T-helper 1 cell treated with Interleukin-12 subunit alpha and Interleukin-12 subunit beta and Interleukin-4 antibody, amounts not matched to agents 30 μg/mL and 1 μg/mL, for 36 hours (primary cell): ENCODE data around the gene ASPG.

Experiments used
- H3K27ac Mint-ChIP-seq: one replicate; pipeline ENCODE4 v1.8.0; 2021; ENCODE audit warnings: mild to moderate bottlenecking, mixed read lengths
- H3K27me3 Mint-ChIP-seq: one replicate; pipeline ENCODE4 v1.8.0; 2021; ENCODE audit warnings: low read depth, mixed read lengths
- H3K36me3 Mint-ChIP-seq: one replicate; pipeline ENCODE4 v1.8.0; 2021; ENCODE audit warnings: low read depth, mixed read lengths
- H3K4me1 Mint-ChIP-seq: one replicate; pipeline ENCODE4 v1.8.0; 2021; ENCODE audit warnings: low read depth, mixed read lengths
- H3K4me3 Mint-ChIP-seq: one replicate; pipeline ENCODE4 v1.8.0; 2021; ENCODE audit warnings: mild to moderate bottlenecking, moderate library complexity, mixed read lengths
- H3K9me3 Mint-ChIP-seq: one replicate; pipeline ENCODE4 v1.8.0; 2021; ENCODE audit warnings: mixed read lengths

Gene ASPG

DNA sequence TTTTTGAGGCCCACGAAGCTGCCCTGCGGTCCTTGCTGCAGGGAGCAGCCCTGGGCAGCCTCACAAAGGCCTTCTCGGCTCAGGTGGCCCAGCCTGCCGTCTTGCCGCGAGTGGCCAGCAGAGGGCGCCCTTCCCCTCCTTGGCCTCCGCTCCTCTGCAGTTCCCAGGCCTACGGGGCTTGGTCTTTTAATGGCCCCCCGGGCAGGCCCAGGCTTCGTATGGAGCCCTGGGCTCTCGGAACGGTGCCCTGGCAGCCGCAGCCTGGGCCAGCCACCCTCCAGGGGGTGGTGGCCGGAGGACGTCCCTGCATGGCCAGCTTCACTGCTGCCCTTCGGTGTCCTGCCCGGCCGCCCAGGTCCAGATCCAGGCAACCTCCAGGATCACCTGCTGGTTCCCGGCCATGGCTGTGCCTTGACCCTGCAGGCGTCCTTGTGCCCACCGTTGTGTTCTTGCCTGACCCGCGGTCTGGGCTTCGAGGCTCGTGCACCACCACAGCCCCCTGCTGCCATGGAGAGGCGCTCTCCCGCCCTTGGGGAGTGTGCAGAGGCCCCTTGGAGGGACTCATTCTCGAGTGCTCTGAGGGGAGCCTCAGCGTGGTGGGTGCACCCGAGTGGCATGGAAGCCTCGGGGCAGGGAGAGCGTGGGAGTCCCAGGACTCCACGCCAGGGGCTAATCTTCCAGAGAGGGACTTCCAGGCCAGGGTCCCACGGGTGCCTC is 9.4 kb downstream of the ASPG start:
- Mint-ChIP-seq H3K27me3 (no peaks in the 10 kb centered on the region), H3K27ac (no peak overlapping the region)

DNA sequence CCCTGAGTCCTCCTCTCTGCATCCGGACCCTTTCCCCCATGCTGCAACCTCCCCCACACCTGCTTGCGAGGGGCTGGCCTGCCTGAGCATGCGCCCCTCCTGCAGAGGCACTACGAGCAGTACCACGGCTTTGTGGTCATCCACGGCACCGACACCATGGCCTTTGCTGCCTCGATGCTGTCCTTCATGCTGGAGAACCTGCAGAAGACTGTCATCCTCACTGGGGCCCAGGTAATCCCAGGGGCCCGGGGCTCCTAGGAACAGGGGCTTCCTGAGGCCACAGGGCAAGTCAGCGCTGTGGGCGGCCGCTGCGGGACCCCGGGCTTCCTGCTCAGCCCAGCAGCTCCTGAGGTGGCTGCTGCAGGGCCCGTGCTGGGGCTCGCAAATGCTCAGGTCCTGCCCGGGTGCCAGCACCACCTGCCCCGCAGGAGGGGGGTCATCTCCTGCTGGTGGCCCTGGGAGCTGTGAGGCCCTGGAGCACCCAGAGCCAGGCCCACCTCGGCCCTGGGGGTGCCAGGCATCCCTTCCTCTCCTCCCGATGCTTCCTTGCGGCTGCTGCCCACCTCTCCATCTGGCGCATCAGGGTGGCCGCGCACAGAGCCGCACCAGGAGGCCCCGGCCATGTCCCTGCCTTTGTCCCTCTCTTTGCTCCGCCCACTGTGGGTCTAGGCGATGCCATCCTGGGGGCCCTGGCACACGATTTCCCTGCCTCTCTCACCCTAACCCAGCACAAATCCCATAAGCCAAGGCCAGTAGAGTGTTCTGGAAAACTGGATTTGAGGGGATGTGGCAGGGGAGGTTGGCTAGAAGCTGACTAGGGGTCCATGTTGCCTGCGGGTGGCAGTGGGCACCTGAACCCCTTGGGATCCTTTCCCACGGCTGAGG is 10.2 kb downstream of the ASPG start:
- no peaks in the 10 kb centered on the region for H3K36me3 Mint-ChIP-seq
- H3K4me1 Mint-ChIP-seq: peaks cover 4% of the 10 kb centered on the region
- H3K9me3 Mint-ChIP-seq: no peaks in the 10 kb centered on the region
- H3K27me3 Mint-ChIP-seq: no peaks in the 10 kb centered on the region
- H3K27ac Mint-ChIP-seq: no peak overlapping the region
- H3K4me3 Mint-ChIP-seq: no peak overlapping the region

More for the DNA sequence above, 9.4 kb downstream of the ASPG start:
- Mint-ChIP-seq H3K4me3 (no peak overlapping the region), H3K9me3 (no peaks in the 10 kb centered on the region), H3K36me3 (no peaks in the 10 kb centered on the region), H3K4me1 (peaks cover 4% of the 10 kb centered on the region)

DNA sequence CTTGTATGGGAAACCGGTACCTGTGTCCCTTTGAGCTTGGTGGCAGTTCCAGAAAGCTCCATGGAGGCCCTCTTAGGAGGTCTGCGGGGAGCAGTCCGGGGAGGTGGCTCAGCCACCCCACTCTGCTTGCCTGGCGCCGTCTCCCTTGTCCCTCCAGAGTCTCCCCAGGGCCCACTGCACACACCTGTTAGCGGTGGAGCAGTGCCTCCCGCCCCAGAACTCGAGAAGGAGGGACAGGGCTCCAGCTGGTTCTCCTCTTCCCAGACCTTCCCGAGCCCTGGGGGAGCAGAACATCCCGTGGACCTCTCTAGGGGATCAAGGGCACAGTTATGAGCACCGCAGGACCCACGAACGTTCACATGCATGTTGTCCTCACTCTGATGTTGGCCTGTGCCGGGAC is 10.8 kb downstream of the ASPG start:
- no peaks in the 10 kb centered on the region for H3K36me3 Mint-ChIP-seq
- H3K4me1 Mint-ChIP-seq: peaks cover 4% of the 10 kb centered on the region
- H3K27me3 Mint-ChIP-seq: no peaks in the 10 kb centered on the region
- H3K9me3 Mint-ChIP-seq: no peaks in the 10 kb centered on the region
- H3K27ac Mint-ChIP-seq: no peak overlapping the region
- no peak overlapping the region for H3K4me3 Mint-ChIP-seq

DNA sequence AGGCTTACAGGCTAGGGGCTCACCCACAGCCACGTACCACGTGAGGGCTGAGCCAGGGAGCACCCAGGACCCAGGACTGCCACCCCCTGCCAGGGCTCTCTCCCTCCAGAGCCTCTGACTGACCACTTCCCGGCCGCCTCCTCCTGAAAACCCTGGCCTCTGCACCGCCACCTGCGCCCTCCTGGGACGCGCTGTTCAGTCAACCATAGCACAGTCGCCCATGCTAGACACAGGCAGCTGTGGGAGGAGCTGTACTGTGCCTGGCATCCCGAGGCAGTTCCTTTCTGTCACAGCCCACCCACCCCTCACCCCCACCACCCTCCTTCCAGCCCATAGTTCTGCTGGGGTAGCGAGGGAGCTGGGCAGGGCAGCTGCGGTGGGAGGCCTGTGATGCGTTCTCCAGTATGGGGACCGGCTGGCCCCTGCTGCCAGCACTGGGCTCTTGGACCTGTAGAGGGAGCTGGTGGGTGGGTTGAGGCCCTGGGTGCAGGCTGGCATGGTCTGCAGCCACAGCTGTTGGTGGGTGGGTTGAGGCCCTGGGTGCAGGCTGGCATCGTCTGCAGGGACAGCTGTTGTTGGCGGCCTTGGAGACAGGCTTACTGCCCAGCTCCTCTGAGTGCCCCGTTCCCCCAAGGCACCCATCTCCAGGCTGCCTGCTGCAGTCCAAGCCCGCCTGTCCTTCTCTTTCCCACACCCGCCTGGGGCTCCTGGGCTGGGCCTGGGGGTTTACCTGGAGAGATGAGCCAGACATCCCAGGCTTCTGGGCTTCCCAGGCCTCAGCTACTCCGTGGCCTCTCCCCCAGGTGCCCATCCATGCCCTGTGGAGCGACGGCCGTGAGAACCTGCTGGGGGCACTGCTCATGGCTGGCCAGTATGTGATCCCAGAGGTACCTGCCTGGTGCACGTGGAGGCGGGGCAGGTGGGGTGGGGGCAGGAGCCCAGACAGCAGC is 11.5 kb downstream of the ASPG start:
- Mint-ChIP-seq H3K9me3 (no peaks in the 10 kb centered on the region), H3K4me1 (peaks cover 4% of the 10 kb centered on the region), H3K27ac (no peak overlapping the region), H3K27me3 (no peaks in the 10 kb centered on the region), H3K36me3 (no peaks in the 10 kb centered on the region), H3K4me3 (no peak overlapping the region)

DNA sequence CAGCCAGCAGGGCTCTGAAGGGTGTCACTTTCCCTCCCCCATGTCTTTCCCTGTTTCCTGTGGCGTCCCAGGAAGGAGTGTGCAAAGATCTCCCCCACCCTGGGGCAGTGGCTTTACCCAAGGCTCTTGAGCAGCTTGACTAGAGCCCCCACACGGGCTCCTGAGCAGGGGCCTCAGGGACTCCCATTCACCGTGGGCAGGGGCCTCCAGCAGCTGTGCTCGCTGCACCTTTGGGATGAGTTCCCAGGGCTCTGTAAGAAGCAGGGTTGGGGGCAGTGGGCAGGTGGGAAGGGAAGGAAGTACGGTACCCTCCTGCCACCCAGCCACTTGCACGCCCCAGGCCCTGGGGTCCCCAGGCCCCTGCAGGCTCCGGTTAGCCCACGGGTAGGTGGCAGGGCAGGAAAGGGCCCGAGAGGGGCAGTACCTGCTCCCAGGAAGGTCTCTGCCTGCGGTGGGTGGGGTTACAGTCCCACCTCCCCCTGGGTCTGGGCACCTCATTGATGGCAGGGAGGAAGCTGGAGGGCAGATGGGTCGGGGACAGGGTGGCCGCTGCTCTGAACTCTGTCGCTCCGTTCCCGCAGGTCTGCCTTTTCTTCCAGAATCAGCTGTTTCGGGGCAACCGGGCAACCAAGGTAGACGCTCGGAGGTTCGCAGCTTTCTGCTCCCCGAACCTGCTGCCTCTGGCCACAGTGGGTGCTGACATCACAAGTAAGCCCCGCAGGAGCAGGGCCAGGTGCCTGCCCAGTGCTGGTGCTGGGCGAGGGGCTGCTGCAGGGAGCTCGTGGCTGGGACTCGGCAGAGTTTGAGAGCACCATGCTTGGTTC is 13.0 kb downstream of the ASPG start:
- Mint-ChIP-seq H3K36me3 (no peaks in the 10 kb centered on the region), H3K9me3 (no peaks in the 10 kb centered on the region), H3K4me1 (peaks cover 4% of the 10 kb centered on the region), H3K27me3 (no peaks in the 10 kb centered on the region), H3K27ac (no peak overlapping the region), H3K4me3 (no peak overlapping the region)

DNA sequence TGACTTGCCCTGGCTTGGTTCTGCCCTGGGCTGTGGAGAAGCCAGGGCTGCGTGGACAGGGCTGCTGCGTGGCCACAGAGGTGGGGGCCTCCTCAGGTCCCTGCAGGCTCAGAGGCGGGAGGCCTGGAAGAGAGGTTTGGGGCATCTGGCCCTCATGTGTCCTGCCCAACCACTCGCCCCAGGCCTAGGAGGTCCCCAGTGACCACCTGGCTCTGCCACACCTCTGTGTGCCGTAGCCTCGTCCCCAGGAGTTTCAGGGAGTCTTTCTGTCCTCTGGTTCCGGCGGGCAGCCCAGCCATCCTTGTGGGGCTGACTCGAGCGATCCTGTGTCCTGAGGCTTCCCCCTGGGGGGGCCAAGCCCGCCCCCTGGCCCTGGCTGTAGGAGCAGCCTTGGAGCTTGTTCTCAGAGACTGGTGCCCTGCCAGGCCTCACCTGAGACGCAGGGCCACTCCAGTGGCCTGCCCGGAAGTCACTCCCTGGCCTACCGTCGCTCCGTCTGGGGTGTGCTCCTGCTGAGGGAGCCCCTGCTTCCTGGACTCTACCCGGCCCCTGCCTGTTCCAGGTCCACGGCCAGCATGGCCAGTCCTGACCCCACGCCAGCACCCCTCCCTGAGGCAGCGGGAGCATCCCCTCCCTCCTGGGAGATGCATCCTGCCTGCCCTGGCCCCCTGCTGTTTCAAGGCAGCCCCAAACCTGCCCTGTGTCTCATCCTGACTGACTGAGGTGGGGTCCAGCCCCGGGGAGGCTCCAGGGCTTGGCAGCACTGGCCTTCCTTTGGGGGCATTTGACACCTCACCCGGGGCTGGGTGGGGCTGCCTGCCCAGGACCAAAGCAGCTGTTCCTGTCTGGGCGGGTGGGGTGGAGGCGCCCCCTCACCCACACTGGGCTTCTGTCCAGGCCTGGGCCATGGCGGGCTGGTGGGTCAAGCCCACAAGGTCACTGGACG is 13.9 kb downstream of the ASPG start:
- no peak overlapping the region for H3K4me3 Mint-ChIP-seq
- no peaks in the 10 kb centered on the region for H3K9me3 Mint-ChIP-seq
- H3K27ac Mint-ChIP-seq: no peak overlapping the region
- peaks cover 2% of the 10 kb centered on the region for H3K4me1 Mint-ChIP-seq
- H3K27me3 Mint-ChIP-seq: no peaks in the 10 kb centered on the region
- H3K36me3 Mint-ChIP-seq: no peaks in the 10 kb centered on the region

DNA sequence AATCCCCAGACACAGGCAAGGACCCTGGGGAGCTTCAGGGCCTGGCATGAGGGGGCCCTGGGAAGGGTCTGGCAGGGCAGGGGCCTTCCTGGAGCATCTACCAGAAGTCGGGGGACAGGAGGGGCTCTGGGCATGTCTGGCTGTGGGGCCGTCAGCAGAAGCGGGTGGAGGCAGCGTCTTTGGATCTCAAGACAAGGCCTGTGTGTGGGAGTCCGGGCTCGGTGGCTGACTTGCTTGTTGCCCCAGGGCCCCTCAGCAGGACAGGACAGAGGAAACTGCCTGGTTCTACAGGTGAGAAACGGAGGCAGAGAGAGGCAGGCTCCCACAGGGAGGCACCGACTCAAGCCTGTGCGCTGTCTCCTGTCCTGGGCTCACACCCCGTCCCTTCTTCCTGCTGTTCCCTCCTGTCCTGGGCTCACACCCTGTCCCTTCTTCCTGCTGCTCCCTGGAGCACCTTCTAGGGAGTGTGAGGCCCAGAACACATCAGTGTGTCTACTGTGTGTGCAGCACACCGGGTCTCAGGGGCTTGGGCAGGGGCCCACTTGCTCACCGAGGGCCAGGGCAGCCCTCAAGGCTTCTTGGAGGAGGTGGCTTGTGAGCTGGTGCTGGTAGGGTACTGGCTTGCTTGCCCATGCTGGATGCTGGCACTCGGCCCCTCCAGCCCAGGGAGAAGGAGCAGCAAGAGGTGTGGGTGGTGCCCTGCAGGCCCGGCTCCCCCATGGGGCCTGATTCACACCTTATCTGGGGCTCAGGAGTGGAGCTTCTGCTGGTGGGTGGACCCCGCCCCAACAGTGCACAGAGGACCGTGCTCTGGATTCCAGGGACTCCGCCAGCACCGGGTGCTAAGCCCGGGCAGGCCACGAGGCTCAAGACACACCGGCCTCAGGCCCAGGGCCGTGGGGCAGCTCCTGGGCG is 14.9 kb downstream of the ASPG start:
- no peaks in the 10 kb centered on the region for H3K9me3 Mint-ChIP-seq

DNA sequence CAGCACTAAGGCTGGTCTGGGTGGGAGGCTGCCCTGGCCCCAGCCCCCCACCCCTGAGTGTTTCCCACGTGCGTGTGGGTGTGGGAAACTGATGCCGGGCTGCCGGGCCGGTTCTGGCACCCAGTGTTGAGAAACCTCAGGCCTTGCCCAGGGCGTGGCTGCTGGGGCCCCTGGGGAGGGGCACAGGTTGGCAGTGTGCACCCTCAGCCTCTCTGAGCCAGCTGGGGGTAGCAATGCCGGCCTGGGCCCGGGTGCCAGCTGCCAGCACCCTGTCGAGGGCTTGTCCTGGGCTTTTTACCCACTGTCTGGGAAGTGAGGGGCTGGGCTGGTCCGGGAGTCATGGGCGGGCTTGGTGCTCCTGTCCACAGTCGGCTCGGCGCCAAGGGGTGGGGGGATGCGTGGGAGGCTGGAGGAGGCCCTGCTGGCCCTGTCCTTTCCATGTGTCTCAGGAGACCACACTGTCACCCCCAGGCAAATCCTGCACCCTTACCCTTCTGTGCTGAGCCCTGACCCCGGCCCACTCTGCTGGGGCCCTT is 15.7 kb downstream of the ASPG start:
- Mint-ChIP-seq H3K4me3 (no peak overlapping the region), H3K27me3 (no peaks in the 10 kb centered on the region), H3K9me3 (no peaks in the 10 kb centered on the region), H3K4me1 (no peaks in the 10 kb centered on the region), H3K36me3 (no peaks in the 10 kb centered on the region), H3K27ac (no peak overlapping the region)

More for the DNA sequence above, 14.9 kb downstream of the ASPG start:
- no peak overlapping the region for H3K4me3 Mint-ChIP-seq
- no peak overlapping the region for H3K27ac Mint-ChIP-seq
- no peaks in the 10 kb centered on the region for H3K36me3 Mint-ChIP-seq
- no peaks in the 10 kb centered on the region for H3K27me3 Mint-ChIP-seq
- H3K4me1 Mint-ChIP-seq: no peaks in the 10 kb centered on the region

DNA sequence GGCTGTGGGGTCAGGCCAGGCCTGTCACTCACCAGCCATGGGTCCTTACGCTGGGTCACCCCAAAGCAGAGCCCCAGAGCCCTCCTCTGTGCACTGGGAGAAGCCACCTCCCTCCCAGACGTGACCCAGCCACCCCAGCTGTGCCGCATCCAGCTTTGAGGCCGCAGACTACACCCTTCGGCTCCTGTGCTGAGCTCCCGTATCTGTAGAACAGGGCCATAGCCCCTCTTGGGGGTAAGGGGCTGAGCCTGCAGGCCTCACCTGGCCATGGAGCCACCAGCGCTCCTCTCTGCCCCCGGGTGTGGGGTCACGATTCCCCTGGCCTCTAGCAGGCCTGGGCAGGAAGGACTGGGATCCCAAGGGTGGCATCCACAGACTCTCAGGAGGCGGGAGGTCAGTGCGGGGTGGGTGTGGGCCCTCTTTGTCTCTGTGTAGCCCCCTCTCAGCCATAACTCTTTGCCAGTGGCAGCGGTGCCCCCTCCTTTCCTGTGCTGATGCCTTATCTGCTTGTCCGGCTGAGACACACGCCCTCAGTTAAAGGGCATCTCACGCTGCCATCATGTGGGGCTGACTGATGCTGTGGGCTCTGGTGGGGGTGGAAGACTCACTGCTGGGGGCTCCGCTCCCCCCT is 16.3 kb downstream of the ASPG start:
- Mint-ChIP-seq H3K27me3 (no peaks in the 10 kb centered on the region), H3K4me3 (no peak overlapping the region), H3K4me1 (no peaks in the 10 kb centered on the region), H3K27ac (no peak overlapping the region), H3K9me3 (no peaks in the 10 kb centered on the region), H3K36me3 (no peaks in the 10 kb centered on the region)

DNA sequence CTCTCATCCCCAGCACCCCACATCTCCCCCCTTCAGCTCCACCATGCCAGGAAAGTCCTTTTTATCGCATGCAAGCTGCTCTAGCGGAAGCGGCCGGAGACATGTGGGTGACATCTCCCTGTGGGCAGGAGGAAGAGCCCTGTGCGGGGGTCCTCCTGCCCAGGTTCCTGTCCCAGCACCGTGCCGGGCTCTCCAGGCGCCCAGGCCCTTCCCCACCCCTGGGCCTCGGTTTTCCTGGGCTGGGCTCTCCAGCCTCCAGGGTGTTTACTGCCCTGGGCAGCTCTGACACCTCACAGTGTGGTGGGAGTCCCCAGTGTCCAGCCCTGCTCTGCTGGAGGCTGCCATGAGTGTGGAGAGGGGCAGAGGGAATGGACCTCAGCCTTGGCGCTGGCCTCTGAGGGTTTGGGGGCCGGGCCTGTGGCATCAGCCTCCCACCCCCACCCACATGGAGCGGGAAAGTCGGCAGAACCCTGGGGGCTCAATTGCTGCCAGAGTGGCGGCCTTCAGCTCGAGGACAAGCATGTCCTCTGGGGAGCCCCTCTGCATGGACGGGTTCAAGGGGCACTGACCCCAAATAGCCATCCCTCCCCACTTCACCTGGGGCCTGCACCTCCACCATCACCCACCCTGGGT is 16.9 kb downstream of the ASPG start:
- no peaks in the 10 kb centered on the region for H3K27me3 Mint-ChIP-seq
- no peak overlapping the region for H3K27ac Mint-ChIP-seq
- H3K4me3 Mint-ChIP-seq: no peak overlapping the region
- H3K9me3 Mint-ChIP-seq: no peaks in the 10 kb centered on the region
- no peaks in the 10 kb centered on the region for H3K36me3 Mint-ChIP-seq
- H3K4me1 Mint-ChIP-seq: no peaks in the 10 kb centered on the region

DNA sequence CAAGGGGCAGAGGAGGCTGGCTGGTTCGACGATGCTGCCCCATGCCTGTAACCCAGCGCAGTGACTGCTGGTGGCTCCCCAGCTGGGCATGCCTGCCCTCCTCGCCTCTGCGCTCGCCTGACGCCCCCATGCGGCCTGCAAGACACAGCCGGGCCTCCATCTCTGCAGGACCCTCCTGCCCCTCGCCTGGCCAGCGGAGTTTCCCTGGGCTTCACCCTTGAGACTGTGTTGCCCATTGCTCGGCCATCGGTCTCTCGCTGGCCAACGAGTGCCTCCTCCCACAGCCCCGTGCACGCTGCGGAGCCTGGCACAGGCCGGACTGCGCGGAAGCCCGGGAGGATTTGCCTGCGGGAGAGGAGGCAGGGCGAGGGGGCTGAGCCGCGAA is 17.6 kb downstream of the ASPG start:
- Mint-ChIP-seq H3K4me1 (no peaks in the 10 kb centered on the region), H3K9me3 (no peaks in the 10 kb centered on the region), H3K36me3 (no peaks in the 10 kb centered on the region), H3K4me3 (no peak overlapping the region), H3K27ac (no peak overlapping the region), H3K27me3 (no peaks in the 10 kb centered on the region)
